CD4-positive, alpha-beta T cell treated with Interleukin-4 for 1 hour (primary cell): ENCODE results near the gene TSHZ2.
"Not testable (repeated sequence)": the region's sequence is repeated elsewhere in the genome, so short reads cannot be mapped to it uniquely, and the experiment has no call there.

Source experiments
- DNase-seq, 2 donors: peaks; one replicate each; pipeline ENCODE4 v3.0.0-alpha.2; 2020 to 2022

The TSHZ2 gene

GRCh38 chr20:53427951-53428350, 455.8 kb downstream of the TSHZ2 start:
- DNase-seq = no peak

GRCh38 chr20:53428588-53428987, 456.4 kb downstream of the TSHZ2 start:
- DNase-seq = no peak

DNA sequence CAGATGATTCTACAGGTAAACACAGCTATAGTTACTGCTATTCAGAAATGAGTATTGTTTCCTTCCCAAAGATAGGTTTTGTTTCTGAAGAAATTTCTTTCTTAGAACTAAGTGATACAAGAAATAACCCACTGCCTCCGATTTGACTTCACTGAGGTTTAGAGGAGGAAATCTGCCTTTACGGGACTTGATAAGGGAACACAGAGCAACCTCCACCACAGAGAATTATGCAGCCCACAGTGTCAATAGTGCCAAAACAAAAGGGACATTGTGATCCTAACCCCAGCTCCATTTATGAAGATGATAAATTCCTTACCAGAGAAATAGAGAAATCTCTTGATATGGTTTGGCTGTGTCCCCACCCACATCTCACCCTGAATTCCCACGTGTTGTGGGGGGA, 456.8 kb downstream of the TSHZ2 start:
- no peak for DNase-seq

GRCh38 chr20:53434662-53435061, 462.5 kb downstream of the TSHZ2 start:
- no peak for DNase-seq

DNA sequence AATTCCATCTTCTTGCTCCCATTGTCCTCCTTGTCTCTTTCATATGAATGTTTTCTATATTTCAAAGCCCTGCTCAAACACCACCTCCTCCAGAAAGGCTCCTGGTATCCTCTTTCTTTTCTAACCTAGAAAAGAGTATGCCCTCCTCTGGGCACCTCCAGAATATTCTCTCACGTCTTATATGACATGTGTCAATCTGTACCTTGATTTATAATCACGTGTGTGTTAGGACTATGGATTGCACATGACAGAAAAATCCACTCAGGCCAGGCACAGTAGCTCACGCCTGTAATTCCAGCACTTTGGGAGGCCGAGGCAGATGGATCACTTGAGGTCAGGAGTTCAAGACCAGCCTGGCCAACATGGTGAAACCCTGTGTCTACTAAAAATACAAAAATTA, 464.8 kb downstream of the TSHZ2 start:
- DNase-seq = not testable (repeated sequence)

DNA sequence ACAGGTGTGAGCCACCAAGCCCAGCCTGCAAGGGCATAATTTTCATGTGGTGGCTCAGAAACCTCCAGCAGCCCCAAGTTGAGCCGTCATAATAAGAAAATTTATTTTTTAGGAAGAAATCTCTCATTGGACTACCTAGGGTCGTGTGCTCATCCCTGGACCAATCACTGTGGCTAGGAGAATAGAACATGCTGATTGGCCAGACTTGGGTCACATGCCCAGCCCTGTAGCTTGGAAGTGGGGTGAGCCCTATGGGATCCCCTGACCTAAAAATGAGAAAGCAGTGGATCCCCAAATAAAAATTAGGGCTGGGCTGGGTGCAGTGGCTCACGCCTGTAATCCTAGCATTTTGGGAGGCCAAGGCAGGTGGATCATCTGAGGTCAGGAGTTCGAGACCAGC, 466.2 kb downstream of the TSHZ2 start:
- DNase-seq = no peak

GRCh38 chr20:53439046-53439445, 466.9 kb downstream of the TSHZ2 start:
- no peak for DNase-seq

DNA sequence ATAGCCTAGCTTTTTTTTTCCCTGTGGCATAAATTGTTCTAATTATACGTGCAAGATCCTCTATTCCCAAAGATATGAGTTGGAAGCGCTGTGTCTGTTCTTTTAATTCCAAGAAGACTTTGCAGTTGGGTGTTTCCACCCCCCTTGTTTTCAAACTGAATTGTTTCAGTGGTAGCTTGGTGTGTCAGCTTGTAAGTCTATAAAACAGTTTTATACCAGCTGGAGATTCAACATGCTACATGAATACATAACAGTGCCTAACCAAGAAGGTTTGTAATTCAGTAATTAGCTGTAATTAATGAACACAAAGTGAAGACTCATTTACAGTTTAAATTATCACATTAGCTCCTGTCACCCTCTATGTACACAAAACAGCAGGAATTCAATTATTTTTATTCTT, 467.5 kb downstream of the TSHZ2 start:
- no peak for DNase-seq

GRCh38 chr20:53444401-53445149, 472.4 kb downstream of the TSHZ2 start:
- no peak for DNase-seq

DNA sequence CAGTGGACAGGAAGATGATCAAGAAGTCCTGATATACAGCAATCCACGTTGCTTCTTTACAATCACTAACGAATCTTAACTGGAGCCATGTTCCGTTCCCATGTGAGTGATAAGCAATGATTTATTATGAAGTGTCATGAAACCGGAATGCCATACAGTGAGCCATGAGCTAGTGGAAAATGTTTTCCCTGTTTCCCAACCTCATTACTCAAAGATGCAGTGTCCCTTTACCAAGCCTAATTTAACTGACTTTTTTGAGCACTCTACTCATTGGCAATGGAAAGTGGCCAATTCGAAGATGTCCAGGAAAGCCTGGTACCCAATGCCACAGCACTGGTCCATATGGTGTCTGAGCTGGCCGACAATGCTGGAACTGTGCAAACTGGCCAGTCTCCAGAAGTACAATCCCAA, 473.2 kb downstream of the TSHZ2 start:
- DNase-seq = no peak

- no peak for DNase-seq
These were observed 473.8 kb downstream of the TSHZ2 start for GRCh38 chr20:53445932-53446331.

- no peak for DNase-seq
These were observed 475.2 kb downstream of the TSHZ2 start for GRCh38 chr20:53447316-53447715.

DNA sequence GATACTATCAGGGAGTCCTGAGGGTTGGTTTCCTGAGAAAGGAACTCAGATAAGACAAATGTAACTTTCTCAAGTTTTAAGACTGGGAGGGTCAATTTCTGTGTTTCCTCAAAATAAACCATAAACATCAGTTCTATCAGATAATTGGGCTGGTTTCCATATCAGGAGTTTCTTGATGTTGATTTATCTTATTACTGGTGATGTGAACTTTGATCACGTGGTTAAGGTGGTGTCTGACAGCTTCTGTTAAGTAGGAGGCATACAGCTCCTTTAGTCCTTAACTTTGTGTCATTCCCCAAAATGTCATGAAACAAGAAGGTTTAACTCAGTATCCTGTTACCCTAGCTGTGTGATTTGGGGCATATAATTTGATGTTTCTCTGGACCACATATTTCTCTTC, 476.3 kb downstream of the TSHZ2 start:
- DNase-seq = no peak

DNA sequence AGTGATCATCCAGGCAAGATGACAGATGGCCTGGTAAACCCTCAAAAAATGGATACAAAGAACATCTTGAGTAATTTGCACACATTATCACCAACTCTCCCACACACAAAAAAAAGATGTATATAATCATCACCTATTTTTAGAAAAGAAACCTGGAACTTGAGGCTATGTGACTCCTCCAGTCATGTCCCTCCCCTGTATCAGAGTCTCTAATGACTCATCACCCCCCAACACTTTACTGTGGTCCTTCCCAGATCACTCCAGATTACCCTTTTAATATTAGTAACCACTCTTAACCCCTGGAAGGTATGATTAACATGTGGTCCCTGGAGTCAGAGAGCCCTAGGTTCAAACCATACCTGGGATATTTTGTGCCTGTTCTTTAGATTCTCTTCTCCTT, 476.7 kb downstream of the TSHZ2 start:
- DNase-seq = no peak

GRCh38 chr20:53453076-53453475, 480.9 kb downstream of the TSHZ2 start:
- DNase-seq = no peak

DNA sequence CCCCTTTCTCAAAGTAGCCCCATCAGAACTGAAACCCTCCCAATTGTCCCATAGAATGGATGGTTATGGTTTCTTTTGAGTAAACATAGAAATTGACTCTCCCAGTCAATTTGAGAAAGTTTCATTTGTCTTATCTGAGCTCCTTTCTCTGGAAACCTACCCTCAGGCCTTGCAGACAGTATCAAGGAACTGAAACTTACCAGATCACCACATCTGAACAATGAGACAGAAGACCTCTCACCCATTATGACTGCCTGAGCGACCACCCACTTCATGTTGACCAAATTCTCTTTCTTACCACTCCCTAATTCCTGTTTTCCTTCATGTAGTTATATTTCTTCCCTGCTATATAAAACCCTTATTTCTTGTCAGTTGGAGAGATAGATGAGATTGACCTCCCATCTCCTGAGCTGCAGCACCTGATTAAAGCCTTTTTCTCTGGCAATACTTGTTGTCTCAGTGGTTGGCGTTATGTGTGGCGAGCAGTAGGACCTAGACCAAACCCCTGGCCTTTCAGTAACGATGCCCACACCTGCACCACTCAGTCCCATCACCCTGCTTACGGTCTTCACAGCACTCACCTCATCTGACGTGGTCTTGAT, 482.6 kb downstream of the TSHZ2 start:
- no peak for DNase-seq

GRCh38 chr20:53463101-53463972, 491.2 kb downstream of the TSHZ2 start:
- no peak for DNase-seq

GRCh38 chr20:53466279-53466678, 494.1 kb downstream of the TSHZ2 start:
- DNase-seq = no peak

DNA sequence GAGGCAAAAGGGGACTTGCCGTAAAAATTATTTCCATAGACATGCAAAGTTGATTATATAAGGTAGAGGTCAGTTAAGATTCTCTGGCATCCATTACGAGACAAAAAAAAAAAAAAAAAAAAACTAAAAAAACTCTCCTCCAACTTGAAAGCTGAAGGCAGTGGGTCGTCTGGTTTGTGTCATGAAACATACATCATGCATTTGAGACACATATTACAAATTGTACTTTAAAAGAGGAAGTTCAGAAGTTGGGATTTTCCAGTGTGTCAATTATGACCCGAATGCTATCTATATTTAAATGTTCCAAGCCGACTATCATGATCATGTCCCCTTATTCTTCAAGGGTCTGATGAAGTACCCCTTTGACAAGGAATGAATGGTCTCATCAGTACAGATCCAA, 496.4 kb downstream of the TSHZ2 start:
- no peak for DNase-seq

GRCh38 chr20:53472859-53473258, 500.7 kb downstream of the TSHZ2 start:
- not testable (repeated sequence) for DNase-seq

DNA sequence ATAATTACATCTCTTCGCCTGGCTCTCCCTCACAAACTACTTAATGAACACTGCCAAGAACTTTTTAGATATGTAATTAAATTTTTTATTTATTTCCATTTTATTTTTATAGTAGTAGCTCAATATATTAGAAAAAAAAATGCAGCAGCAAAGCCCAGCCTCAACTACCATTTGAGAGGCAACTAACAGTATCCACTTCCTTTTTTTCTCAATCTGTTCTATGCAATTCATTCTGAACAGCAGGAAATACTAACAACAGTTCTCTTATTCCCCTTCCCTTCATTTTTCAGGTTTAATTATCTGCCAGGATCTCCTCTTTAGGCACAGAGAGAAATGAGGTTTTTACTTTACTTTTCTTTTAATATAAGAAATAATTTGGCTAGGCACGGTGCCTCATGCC, 508.8 kb downstream of the TSHZ2 start:
- DNase-seq = no peak

DNA sequence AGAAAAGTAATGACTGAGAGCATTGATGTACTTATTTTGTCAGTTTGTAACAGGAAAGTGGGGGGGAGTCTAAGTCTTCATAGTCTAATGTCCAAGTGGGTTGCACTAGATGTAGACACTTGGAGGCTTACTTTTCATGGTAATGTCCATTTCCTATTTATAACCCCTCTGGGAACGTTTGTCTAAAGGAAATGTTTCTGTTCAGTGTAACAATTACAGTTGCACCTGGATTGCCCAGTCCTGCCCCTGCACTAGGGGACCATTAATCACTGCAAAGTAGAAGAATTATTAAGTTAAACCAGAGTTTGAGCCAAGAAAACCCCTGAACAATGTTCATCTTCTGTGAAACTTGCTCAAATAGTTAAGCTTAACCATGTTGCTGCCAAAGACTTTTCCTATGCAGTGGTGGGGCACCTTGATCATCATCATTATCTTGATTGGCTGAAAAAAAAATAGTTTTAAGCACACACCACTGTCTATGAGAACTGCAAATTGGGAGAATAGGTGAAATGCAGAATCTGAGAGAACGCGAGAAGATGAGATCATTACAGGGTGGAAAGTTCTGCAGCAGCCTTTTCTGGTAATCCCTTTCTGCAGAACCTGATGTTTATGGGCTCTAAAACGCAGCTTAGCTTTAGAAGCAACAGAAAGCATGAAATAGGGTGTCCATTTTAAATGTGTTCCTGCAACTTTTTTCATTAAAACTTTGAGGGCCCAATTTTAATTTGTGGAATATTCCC, 515.5 kb downstream of the TSHZ2 start:
- no peak for DNase-seq

DNA sequence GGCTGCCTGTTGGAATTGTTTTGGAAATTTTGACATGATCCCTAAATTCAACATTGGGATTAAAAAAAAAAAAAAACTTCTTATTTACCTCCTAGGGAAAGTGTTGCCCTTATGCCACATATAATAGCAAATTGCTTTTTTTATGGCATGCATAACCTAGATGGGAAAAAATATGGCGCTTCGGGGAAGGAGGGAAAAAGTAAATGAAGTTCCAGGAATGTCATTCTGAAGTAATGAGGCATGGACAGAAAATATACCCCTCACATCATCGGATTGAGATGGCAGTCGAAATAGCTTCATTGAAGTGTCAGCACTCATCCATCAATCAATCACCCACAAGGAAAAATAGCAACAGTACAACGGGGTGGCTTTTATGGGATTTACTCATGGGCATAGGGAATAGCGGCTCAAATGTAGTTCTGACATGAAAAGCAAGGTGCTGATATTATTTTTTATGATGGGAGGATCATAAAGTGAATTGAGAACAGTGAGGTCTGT, 516.7 kb downstream of the TSHZ2 start:
- DNase-seq = no peak
